SHP77 treated with DMSO at 0.1 percent for 48 hours (cell line): ENCODE data around the gene SLC25A36.

Experiments used
- DNase-seq: peaks from one replicate; lab custom pipeline; 2025; lab: John Stamatoyannopoulos, UW

The SLC25A36 gene

DNA sequence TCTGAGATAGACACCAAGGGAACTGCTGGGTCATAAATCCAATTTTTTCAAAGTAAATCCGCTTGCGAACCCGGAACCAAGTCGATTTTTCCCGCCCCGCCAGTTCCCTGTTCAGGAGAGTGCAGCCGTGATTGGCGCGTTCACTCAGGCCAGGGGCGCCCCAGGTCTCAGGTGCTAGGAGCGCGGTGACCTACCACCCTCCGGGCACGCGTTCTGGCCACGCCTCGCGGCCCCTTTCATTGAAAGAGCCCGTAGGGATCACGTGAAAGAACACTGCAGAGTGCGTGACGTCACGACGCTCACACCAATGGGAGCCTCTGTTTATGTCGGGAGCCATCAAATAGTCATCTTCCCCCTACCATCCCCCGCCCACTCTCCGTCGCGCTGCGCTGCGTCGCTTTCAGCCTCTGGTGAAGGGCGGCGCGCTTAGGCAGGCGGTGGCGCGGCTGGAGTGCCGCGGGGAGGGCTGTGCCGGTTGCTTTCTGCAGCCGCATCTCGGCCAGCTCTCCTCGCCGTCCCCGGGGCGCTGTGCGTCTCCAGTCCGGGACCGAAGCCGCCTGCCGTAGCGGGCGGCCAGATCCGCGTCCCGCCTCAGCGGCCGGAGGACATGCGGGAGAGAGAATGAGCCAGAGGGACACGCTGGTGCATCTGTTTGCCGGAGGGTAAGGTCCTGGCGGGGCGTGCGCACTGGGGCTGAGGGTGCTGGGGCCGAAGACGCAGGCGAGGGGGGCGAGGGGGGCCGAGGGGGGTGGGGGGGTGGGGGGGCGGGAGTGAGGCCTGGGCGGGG lies at the start of gene SLC25A36:
Gene SLC25A36 (plus strand): TSS at position 403 of the 787 bp plus-strand sequence. CDS start 219 bp downstream, at position 622.
- DNase-seq = peak; percentile 96

DNA sequence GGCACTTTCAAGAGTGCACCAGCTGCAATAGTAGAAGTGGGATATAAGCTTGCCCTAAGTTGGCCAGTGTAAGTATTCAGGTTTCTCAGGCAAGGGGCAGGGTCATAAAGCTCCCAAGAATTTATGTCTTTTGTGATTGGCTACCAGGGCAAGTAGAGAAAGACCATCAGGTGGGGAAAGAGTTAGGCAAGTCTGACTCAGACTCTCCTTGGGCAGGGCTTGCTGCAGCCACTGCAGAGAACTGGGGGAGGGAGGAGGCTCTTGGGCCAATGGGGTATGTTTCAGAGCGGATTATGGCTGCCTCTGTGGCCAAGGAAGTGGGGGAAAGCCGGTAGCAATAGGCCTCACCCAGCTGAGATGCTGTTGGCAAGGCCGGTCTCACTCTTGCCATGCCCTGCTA lies 44.6 kb upstream of the SLC25A36 start:
- no peak for DNase-seq

GRCh38 chr3:140898340-140899180 lies 43.1 kb upstream of the SLC25A36 start:
- DNase-seq = peak; percentile 22

DNA sequence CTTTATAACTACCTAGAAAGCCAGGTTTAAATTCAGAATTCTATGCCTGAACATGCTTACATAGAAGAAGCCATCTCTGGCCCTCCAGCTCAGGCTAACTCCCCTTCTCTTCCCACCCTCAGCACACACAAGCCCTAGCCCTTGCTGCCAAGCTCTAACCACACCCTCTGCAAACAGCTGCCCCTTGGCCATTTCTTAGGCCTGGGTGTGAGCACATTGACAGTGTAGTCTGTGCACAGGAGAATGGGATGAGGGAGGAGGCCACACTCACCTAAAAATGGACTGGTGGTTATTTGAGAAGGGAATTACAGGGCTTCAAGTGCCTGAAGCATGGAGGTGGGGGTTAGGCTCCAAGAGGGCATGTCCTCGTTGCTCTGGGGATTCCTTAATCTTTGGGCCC lies 42.3 kb upstream of the SLC25A36 start:
- no peak for DNase-seq

DNA sequence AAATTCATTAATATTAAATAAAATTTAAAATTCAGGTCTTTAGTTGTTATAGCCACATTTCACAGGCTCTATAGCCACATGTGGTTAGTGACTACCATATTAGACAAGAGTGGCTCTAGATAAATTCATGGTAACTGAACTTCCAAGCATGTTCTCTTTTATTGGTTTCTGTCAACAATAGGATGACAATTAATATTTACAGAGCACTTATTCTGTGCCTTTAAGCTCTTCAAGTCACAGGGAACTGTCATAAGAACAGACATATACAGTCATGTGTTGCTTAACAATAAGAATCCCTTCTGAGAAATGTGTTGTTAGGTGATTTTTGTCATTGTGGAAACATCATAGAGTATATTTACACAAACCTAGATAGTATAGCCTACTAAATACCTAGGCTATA lies 38.8 kb upstream of the SLC25A36 start:
- no peak for DNase-seq

DNA sequence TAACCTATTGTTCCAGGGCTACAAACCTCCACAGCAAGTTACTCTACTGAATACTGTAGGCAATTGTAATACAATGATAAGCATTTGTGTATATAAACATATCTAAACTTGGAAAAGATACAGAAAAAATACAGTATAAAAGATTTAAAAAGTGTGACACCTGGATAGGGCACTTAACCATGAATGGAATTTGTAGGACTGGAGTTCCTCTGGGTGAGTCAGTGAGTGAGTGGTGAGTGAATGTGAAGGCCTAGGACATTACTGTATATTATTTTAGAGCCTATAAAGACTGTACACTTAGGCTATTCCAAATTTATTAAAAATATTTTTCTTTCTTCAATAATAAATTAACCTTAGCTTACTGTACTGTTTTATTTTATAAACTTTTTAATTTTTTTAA lies 38.4 kb upstream of the SLC25A36 start:
- DNase-seq = no peak

- DNase-seq = no peak
Measured at GRCh38 chr3:140904521-140904920, 37.1 kb upstream of the SLC25A36 start.

DNA sequence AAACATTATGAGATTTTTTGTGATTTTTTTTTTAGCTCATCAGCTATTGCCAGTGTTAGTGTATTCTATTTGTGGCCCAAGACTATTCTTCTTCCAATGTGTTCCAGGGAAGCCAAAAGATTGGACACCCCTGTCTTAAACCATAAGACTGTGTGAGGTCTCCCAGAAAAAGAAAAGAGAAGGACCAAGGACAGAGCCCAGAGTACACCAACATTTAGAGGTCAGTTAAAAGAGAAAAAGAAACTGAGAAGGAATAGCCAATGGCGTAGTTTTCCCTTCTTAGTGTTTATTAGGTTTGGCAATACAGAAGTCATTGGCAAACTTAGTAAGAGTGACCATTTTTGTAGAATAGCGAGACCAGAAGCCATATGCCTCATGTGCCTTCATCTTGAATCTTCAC lies 36.1 kb upstream of the SLC25A36 start:
- DNase-seq = no peak

DNA sequence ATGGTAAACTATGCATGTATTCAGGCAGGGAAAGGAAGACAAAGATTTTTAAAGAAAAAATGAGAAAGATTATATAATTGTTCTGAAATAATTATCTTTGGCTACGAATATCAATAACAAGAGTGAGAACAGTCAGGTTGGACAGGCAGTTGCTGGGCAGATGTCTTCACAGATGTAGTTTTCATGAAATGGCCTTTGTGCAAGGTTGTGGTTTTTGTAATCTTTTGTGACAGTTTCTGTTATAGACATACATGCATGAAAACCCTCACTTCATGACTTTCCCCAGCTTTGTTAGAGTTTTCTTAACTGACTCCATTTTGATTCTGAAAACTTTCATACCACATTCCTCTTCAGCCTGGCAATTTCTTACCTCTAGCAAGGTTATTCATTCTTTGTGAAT lies 34.9 kb upstream of the SLC25A36 start:
- DNase-seq = no peak

GRCh38 chr3:140910860-140911259 lies 30.8 kb upstream of the SLC25A36 start:
- no peak for DNase-seq

GRCh38 chr3:140911822-140912221 lies 29.8 kb upstream of the SLC25A36 start:
- no peak for DNase-seq

DNA sequence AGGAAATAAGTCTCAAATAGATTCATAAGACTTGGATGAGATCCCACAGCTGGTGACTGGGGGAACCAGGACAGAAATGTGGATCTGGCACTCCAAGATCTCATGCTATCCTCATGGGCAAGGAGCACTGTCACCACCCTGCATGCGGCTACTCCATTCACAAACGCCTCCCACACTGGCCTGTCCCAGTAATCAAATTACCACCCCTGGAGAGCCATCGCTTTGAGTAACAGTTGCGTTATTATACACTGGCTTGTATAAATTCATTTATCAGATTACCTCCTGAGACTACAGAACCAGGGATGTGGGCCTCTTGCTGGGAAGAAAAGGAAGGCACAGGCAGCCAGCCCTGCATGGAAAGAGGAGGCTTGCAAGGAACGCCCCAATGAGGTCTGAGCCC lies 27.9 kb upstream of the SLC25A36 start:
- no peak for DNase-seq

- DNase-seq = no peak
Measured at GRCh38 chr3:140914384-140914945, 27.2 kb upstream of the SLC25A36 start.

GRCh38 chr3:140916603-140917002 lies 25.0 kb upstream of the SLC25A36 start:
- no peak for DNase-seq

- DNase-seq = no peak
Measured at GRCh38 chr3:140917772-140918171, 23.9 kb upstream of the SLC25A36 start.

DNA sequence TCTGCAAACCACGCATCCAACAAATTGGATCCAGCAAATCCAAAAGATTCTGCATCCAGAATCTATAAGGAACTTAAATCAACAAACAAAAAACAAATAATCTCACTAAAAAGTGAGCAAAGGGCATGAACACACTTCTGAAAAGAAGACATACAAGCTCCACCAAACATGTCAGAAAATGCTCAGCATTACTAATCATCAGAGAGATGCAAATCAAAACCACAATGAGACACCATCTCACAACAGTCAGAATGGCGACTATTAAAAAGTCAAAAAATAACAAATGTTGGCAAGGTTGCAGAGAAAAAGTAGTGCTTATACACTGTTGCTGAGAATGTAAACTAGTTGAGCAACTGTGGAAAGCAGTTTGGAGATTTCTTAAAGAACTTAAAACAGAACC lies 21.6 kb upstream of the SLC25A36 start:
- no peak for DNase-seq

GRCh38 chr3:140922634-140923033 lies 19.0 kb upstream of the SLC25A36 start:
- no peak for DNase-seq

DNA sequence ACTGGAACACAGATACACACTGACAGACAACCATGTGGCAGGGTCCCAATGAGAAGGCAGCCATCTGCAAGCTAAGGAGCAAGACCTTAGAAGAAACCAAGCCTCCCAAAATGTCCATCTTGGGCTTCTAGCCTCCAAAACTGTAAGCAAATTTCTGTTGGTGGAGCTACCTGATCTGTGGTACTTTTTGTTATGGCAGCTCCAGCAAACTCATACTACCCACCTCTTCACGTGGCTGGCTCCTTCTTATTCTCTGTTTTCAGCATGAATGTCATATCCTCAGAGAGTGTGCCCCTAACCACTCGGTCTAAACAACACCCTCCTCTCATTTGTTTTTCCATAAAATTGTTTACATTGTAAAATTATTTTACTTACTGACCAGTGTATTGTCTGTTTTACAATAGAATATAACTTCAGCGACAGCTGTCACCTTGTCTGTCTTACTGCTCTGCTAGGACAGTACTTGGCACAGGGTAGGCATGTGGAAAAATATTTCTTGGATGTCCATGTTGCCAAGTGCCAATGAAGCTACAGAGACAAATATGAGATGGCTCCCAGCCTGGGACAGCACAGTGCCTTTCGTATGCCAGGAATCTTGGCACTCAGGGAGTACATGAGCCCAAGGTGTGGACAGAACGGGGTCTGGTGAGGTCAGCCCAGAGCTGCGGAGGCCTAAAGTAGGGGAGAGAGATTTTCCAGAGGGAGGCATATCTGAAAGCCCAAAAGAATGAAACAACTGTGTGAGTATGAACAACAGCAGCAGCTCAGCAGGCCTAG lies 17.4 kb upstream of the SLC25A36 start:
- DNase-seq = no peak

DNA sequence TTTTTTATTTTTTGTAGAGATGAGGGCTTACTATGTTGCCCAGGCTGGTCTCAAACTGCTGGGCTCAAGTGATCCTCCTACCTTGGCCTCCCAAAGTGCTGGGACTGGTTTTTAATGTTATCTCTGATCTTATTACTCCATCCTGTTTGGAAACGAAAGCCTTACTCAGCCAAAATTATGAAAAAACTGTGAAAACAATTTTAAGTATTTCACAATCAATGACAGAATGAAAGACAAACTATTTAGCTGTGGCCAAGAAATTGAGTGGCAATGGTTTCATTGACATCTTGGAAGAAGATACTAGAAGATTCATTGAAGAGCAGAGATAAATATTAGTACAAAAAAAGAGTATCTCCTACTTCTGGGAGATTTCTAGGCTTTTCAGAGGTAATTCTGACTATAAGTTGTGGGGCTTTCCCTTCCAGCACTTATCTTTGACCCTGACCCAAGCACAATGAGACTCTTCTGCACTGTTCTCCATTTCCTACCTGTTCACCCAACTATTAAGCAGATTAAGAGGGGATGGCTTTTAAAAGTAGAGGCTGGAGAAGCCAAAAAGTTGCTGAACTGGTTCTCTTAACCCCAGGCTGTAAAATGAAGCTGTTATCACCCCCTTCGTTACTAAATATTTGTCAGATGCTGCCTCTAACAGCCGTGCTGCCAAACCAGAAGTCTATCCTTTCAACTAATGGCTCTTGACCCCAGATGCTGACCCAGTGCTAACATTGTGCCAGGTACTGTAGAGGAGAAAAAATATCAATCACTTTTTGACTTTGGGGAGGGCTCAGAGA lies 14.2 kb upstream of the SLC25A36 start:
- DNase-seq = no peak

DNA sequence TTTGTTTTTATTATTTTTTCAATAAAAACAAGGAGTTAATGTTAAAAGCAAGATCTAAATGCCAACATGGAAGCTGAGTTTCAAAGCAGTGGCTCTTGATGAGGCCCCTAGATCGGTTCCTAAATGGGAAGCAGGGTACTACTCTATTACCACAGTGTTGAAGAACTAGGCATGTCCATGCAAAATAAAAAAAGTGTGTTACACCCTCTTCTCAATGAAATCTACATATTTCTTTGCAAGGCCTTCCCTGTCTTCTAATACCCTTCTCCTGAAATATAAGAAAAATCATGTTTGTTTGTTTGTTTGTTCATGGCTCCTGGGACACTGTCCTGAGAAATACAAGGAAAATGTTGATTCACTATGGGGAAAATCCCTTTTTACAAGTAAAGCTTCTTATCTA lies 12.2 kb upstream of the SLC25A36 start:
- no peak for DNase-seq

DNA sequence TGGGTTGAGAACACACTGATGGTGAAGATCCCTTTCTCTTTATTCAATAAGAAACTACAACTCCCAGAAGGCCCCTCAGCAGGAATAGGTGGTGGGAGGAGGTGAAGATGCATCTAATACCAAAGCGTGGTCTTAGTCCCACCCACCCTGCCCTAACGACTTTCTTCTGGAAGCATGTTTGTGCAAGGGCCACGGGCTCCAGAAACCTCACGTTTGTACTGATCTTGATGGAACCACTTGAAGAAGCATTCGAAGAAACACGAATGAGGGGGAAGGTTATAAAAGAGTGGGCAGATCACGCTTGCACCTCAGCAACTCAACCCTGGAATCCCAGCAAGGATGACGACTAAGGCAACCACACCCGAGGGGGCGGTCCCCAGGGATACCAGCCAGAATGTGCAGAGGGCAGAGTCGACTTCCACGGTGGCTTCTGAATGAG lies 10.6 kb upstream of the SLC25A36 start:
- DNase-seq = no peak
